Measurements from ENCODE around the gene KBTBD8.

Gene KBTBD8

GRCh38 chr3:66989860-66990696, 8.0 kb upstream of the KBTBD8 start:
- peak; percentile 46; the same call in 1 of the 2 replicates for TF ChIP-seq CTCF (conservative IDR thresholded peaks at IDR 0.05; ENCODE audit: low read depth, low read length)
- H3K27me3 ChIP-seq (ENCODE audit: insufficient read depth, low read depth) = no peaks in the 10 kb centered on the region
- H3K9ac ChIP-seq = peak overlapping the region; percentile 62
- H3K4me1 ChIP-seq (ENCODE audit: low read depth, poor library complexity, severe bottlenecking) = no peaks in the 10 kb centered on the region
- peak overlapping the region; percentile 50 for H3K4me2 ChIP-seq
- H2AFZ ChIP-seq (ENCODE audit: low read depth) = peak overlapping the region; percentile 86
- no peak overlapping the region for H3K4me3 ChIP-seq (IDR thresholded peaks at IDR 0.05; ENCODE audit: insufficient read depth, low read depth, low read length)
- H4K20me1 ChIP-seq (ENCODE audit: insufficient read depth) = no peaks in the 10 kb centered on the region
- H3K36me3 ChIP-seq (ENCODE audit: insufficient read depth) = no peaks in the 10 kb centered on the region
- H3K27ac ChIP-seq = peak overlapping the region; percentile 75
- H3K79me2 ChIP-seq (ENCODE audit: insufficient read depth, low read depth) = no peaks in the 10 kb centered on the region

GRCh38 chr3:66991459-66991858, 6.6 kb upstream of the KBTBD8 start:
- no peak overlapping the region for H3K9ac ChIP-seq
- H3K36me3 ChIP-seq (ENCODE audit: insufficient read depth) = no peaks in the 10 kb centered on the region
- no peak for TF ChIP-seq CTCF (conservative IDR thresholded peaks at IDR 0.05; ENCODE audit: low read depth, low read length)
- H4K20me1 ChIP-seq (ENCODE audit: insufficient read depth) = no peaks in the 10 kb centered on the region
- H3K79me2 ChIP-seq (ENCODE audit: insufficient read depth, low read depth) = no peaks in the 10 kb centered on the region
- H3K4me3 ChIP-seq (IDR thresholded peaks at IDR 0.05; ENCODE audit: insufficient read depth, low read depth, low read length) = no peak overlapping the region
- no peak overlapping the region for H3K27ac ChIP-seq
- no peak overlapping the region for H2AFZ ChIP-seq (ENCODE audit: low read depth)
- H3K27me3 ChIP-seq (ENCODE audit: insufficient read depth, low read depth) = no peaks in the 10 kb centered on the region
- H3K4me1 ChIP-seq (ENCODE audit: low read depth, poor library complexity, severe bottlenecking) = no peaks in the 10 kb centered on the region
- H3K4me2 ChIP-seq = no peak overlapping the region

- H3K36me3 ChIP-seq (ENCODE audit: insufficient read depth) = no peaks in the 10 kb centered on the region
- no peaks in the 10 kb centered on the region for H3K27me3 ChIP-seq (ENCODE audit: insufficient read depth, low read depth)
- no peak for TF ChIP-seq CTCF (conservative IDR thresholded peaks at IDR 0.05; ENCODE audit: low read depth, low read length)
- H3K9ac ChIP-seq = no peak overlapping the region
- no peak overlapping the region for H3K4me2 ChIP-seq
- H3K4me3 ChIP-seq (IDR thresholded peaks at IDR 0.05; ENCODE audit: insufficient read depth, low read depth, low read length) = no peak overlapping the region
- no peaks in the 10 kb centered on the region for H3K79me2 ChIP-seq (ENCODE audit: insufficient read depth, low read depth)
- no peak overlapping the region for H3K27ac ChIP-seq
- H3K4me1 ChIP-seq (ENCODE audit: low read depth, poor library complexity, severe bottlenecking) = no peaks in the 10 kb centered on the region
- no peak overlapping the region for H2AFZ ChIP-seq (ENCODE audit: low read depth)
- no peaks in the 10 kb centered on the region for H4K20me1 ChIP-seq (ENCODE audit: insufficient read depth)
These were observed 5.0 kb upstream of the KBTBD8 start for GRCh38 chr3:66993082-66993481.

GRCh38 chr3:66994588-66994987, 3.5 kb upstream of the KBTBD8 start:
- no peak for TF ChIP-seq CTCF (conservative IDR thresholded peaks at IDR 0.05; ENCODE audit: low read depth, low read length)
- H3K4me3 ChIP-seq (IDR thresholded peaks at IDR 0.05; ENCODE audit: insufficient read depth, low read depth, low read length) = no peak overlapping the region
- peaks cover 5% of the 10 kb centered on the region for H3K4me1 ChIP-seq (ENCODE audit: low read depth, poor library complexity, severe bottlenecking)
- H3K79me2 ChIP-seq (ENCODE audit: insufficient read depth, low read depth) = no peaks in the 10 kb centered on the region
- H3K4me2 ChIP-seq = no peak overlapping the region
- no peak overlapping the region for H3K27ac ChIP-seq
- H2AFZ ChIP-seq (ENCODE audit: low read depth) = no peak overlapping the region
- no peak overlapping the region for H3K9ac ChIP-seq
- H4K20me1 ChIP-seq (ENCODE audit: insufficient read depth) = no peaks in the 10 kb centered on the region
- no peaks in the 10 kb centered on the region for H3K27me3 ChIP-seq (ENCODE audit: insufficient read depth, low read depth)
- no peaks in the 10 kb centered on the region for H3K36me3 ChIP-seq (ENCODE audit: insufficient read depth)
